Suprapubic skin (tissue), 4 donors: ENCODE results near the gene ZFYVE26.

Experiments
- CTCF ChIP-seq, 2 donors: fragments of 200-600 bp in 1 of 2; fragments of 450-650 bp in 1 of 2; sonication (generic) in 1 of 2; IDR thresholded peaks; one replicate each; pipeline ENCODE4 v1.5.1; 2016 to 2019; ENCODE audit warnings: antibody characterized with exemption in 2 of 2, mild to moderate bottlenecking in 1 of 2, moderate library complexity in 1 of 2
- EP300 ChIP-seq: sonication (generic); formaldehyde crosslinking; IDR thresholded peaks from one replicate; pipeline ENCODE4 v1.6.1; 2017; ENCODE audit warnings: antibody characterized with exemption
- POLR2A ChIP-seq, 2 donors: fragments of 450-650 bp; IDR thresholded peaks; one replicate each; pipeline ENCODE4 v1.6.1; 2017; ENCODE audit warnings: antibody characterized with exemption in 2 of 2, mild to moderate bottlenecking in 2 of 2, moderate library complexity in 2 of 2
- POLR2AphosphoS5 ChIP-seq, 3 donors: sonication (generic); formaldehyde crosslinking; IDR thresholded peaks; one replicate each; pipeline ENCODE4 v1.6.1; 2017; ENCODE audit warnings: antibody characterized with exemption in 3 of 3

- no peak for TF ChIP-seq CTCF (IDR thresholded peaks at IDR 0.05)
- no peak for TF ChIP-seq POLR2AphosphoS5 (IDR thresholded peaks at IDR 0.05)
- TF ChIP-seq EP300, result no peak
- no peak for TF ChIP-seq POLR2A (IDR thresholded peaks at IDR 0.05)
These were observed 80.8 kb downstream of the ZFYVE26 start for GRCh38 chr14:67735336-67736147.
